Measurements from ENCODE around the gene PHAF1. TPM values are rescaled to one million over a fixed set of nuclear protein-coding genes. Genes with fewer than 3 reads are reported as not detected.
A peak's percentile ranks its signal among the peaks of the same experiment; 100 is the strongest.

The PHAF1 gene
- total and polyA plus RNA-seq, 2 of the 8 experiments (the other 6 are each of a cell fraction or from before 2014, with no cell fraction given), result 18.6 to 26.4 TPM

GRCh38 chr16:67184453-67184994, 74.8 kb downstream of the PHAF1 start (continued):
- TF ChIP-seq HDAC2 (IDR thresholded peaks at IDR 0.05; ENCODE audit: borderline replicate concordance in 1 of 2, low read depth in 2 of 2, low read length in 2 of 2), result no peak
- TF ChIP-seq MAFK (IDR thresholded peaks at IDR 0.05; ENCODE audit: low read depth, low read length), result no peak
- TF ChIP-seq EP300 (IDR thresholded peaks at IDR 0.05; ENCODE audit: borderline replicate concordance in 1 of 2, low read depth in 2 of 2, low read length in 2 of 2), result no peak
- TF ChIP-seq RNF2 (IDR thresholded peaks at IDR 0.05; ENCODE audit: borderline replicate concordance, low read depth, low read length, missing control alignments, poor library complexity, severe bottlenecking), result peak; percentile 71
- TF ChIP-seq ZNF274 (IDR thresholded peaks at IDR 0.05; ENCODE audit: borderline replicate concordance, extremely low read depth, low read length), result no peak
- TF ChIP-seq SUZ12 (IDR thresholded peaks at IDR 0.05; ENCODE audit: low read length), result peak; percentile 76
- TF ChIP-seq KDM4A (IDR thresholded peaks at IDR 0.05; ENCODE audit: low read depth, low read length, severe bottlenecking), result peak; percentile 32
- no peak for TF ChIP-seq NANOG (IDR thresholded peaks at IDR 0.05; ENCODE audit: insufficient read depth, low read depth, low read length, poor library complexity, severe bottlenecking)
- TF ChIP-seq SRF (IDR thresholded peaks at IDR 0.05; ENCODE audit: low read depth, low read length), result no peak
- TF ChIP-seq MAX (IDR thresholded peaks at IDR 0.05), result no peak
- TF ChIP-seq EZH2 (IDR thresholded peaks at IDR 0.05; ENCODE audit: low read depth, low read length, severe bottlenecking), result peak; percentile 69

Data from H1 (cell line).